HG03558 (cell line): Measurements from ENCODE around the gene TNFAIP8L1.

ENCODE experiments used
- ATAC-seq: cut with Tn5 transposase; IDR thresholded peaks from one replicate; pipeline ENCODE4 v1.9.1; 2021; ENCODE audit warnings: moderate number of reproducible peaks; ENCODE audit not compliant: unreplicated experiment; ENCODE audit errors: extremely low read depth

The TNFAIP8L1 gene

GRCh38 chr19:4606921-4607678 is 32.2 kb upstream of the TNFAIP8L1 start:
- no peak for ATAC-seq

GRCh38 chr19:4609878-4610511 is 29.3 kb upstream of the TNFAIP8L1 start:
- ATAC-seq, result no peak

GRCh38 chr19:4613254-4613751 is 26.0 kb upstream of the TNFAIP8L1 start:
- ATAC-seq, result no peak

- no peak for ATAC-seq
Measured at GRCh38 chr19:4618019-4618418, 21.3 kb upstream of the TNFAIP8L1 start.

- ATAC-seq, result no peak
Measured at GRCh38 chr19:4619668-4620294, 19.5 kb upstream of the TNFAIP8L1 start.

GRCh38 chr19:4620675-4621074 is 18.6 kb upstream of the TNFAIP8L1 start:
- no peak for ATAC-seq

GRCh38 chr19:4622695-4623421 is 16.5 kb upstream of the TNFAIP8L1 start:
- ATAC-seq, result no peak

- no peak for ATAC-seq
Measured at GRCh38 chr19:4624301-4624700, 15.0 kb upstream of the TNFAIP8L1 start.

- ATAC-seq, result no peak
Measured at GRCh38 chr19:4624733-4625362, 14.5 kb upstream of the TNFAIP8L1 start.

GRCh38 chr19:4633140-4633967 is 6.0 kb upstream of the TNFAIP8L1 start:
- no peak for ATAC-seq

GRCh38 chr19:4635754-4636116 is 3.6 kb upstream of the TNFAIP8L1 start:
- ATAC-seq, result no peak

GRCh38 chr19:4636151-4636717 is 3.1 kb upstream of the TNFAIP8L1 start:
- no peak for ATAC-seq

GRCh38 chr19:4636761-4637160 is 2.6 kb upstream of the TNFAIP8L1 start:
- no peak for ATAC-seq

- ATAC-seq, result no peak
Measured at GRCh38 chr19:4638317-4638716, 999 bp upstream of the TNFAIP8L1 start.

GRCh38 chr19:4639531-4640246 is 373 bp downstream of the TNFAIP8L1 start:
- no peak for ATAC-seq

GRCh38 chr19:4640247-4641000 is 1.1 kb downstream of the TNFAIP8L1 start:
- no peak for ATAC-seq

GRCh38 chr19:4641132-4641531 is 1.8 kb downstream of the TNFAIP8L1 start:
- ATAC-seq, result no peak

- ATAC-seq, result no peak
Measured at GRCh38 chr19:4642625-4643024, 3.3 kb downstream of the TNFAIP8L1 start.
